Thymus (tissue), 11 donors: ENCODE measurements around the gene PRKCA. TPM values are rescaled to one million over a fixed set of nuclear protein-coding genes. Genes with fewer than 3 reads are reported as not detected.
A peak's percentile ranks its signal among the peaks of the same experiment; 100 is the strongest.

Experiments used
- DNase-seq, 9 donors: peaks; one replicate each; pipeline ENCODE4 v3.0.0-alpha.2; 2013; ENCODE audit warnings: low spot score in 9 of 9, low read depth in 6 of 9, missing footprints in 1 of 9
- H3K27ac ChIP-seq, 2 donors: one replicate each; pipeline ENCODE4 v1.5.1; 2013; ENCODE audit warnings: control low read depth in 1 of 2, low read depth in 1 of 2, low read length in 1 of 2, mild to moderate bottlenecking in 1 of 2, moderate library complexity in 1 of 2
- H3K27me3 ChIP-seq, 2 donors: one replicate each; pipeline ENCODE4 v1.5.1; 2013; ENCODE audit warnings: low read length in 1 of 2; ENCODE audit not compliant: control insufficient read depth in 2 of 2, insufficient read depth in 1 of 2
- H3K36me3 ChIP-seq, 2 donors: one replicate each; pipeline ENCODE4 v1.5.1; 2013; ENCODE audit warnings: low read length in 1 of 2, mild to moderate bottlenecking in 1 of 2, moderate library complexity in 1 of 2; ENCODE audit not compliant: control insufficient read depth in 2 of 2, insufficient read depth in 2 of 2
- H3K4me1 ChIP-seq, 2 donors: one replicate each; pipeline ENCODE4 v1.5.1; 2013; ENCODE audit warnings: low read length in 2 of 2; ENCODE audit not compliant: control insufficient read depth in 2 of 2, insufficient read depth in 2 of 2
- H3K4me3 ChIP-seq, 2 donors: one replicate each; pipeline ENCODE4 v1.5.1; 2013; ENCODE audit warnings: low read length in 2 of 2, control low read depth in 1 of 2, mild to moderate bottlenecking in 1 of 2
- H3K9me3 ChIP-seq, 2 donors: one replicate each; pipeline ENCODE4 v1.5.1; 2013; ENCODE audit warnings: low read length in 1 of 2, mild to moderate bottlenecking in 1 of 2; ENCODE audit not compliant: control insufficient read depth in 2 of 2, insufficient read depth in 1 of 2
- WGBS: extraction: QIAGEN DNeasy Blood & Tissue Kit; methylation state at CpG from one replicate; pipeline ENCODE4 v1.1.7; 2013; 5-methylcytosine and 5-hydroxymethylcytosine counted together
- polyA plus RNA-seq: library from polyadenylated mRNA; stranded (reverse); fragments of 200-250 nt; gene quantifications from one replicate; pipeline ENCODE4 v1.2.3, GENCODE V29; 2013
- total RNA-seq: library from RNA; stranded (reverse); fragments of 120-200 nt; gene quantifications from one replicate; pipeline ENCODE4 v1.2.4, GENCODE V29; 2013
- donor health status: healthy.

PRKCA gene
- total and polyA plus RNA-seq, 2 donors = 2.7 to 3.2 TPM

GRCh38 chr17:66522591-66523272 is 220.3 kb downstream of the PRKCA start:
- no peak for DNase-seq
- Histone ChIP-seq H3K36me3 (no peaks in the 10 kb centered on the region), H3K27me3 (no peaks in the 10 kb centered on the region), H3K4me3 (no peak overlapping the region), H3K27ac (no peak overlapping the region), H3K4me1 (peaks cover 0 to 5% of the 10 kb centered on the region in 2 donors), H3K9me3 (no peaks in the 10 kb centered on the region)
- WGBS = 96% methylated on average over 3 of the region's 3 CpGs

GRCh38 chr17:66523378-66524200 is 221.2 kb downstream of the PRKCA start:
- H3K36me3 ChIP-seq = no peaks in the 10 kb centered on the region
- H3K4me3 ChIP-seq = no peak overlapping the region
- 97% methylated on average over 6 of the region's 6 CpGs for WGBS
- no peak overlapping the region for H3K27ac ChIP-seq
- DNase-seq = no peak
- no peaks in the 10 kb centered on the region for H3K27me3 ChIP-seq
- peaks cover 0 to 5% of the 10 kb centered on the region in 2 donors for H3K4me1 ChIP-seq
- no peaks in the 10 kb centered on the region for H3K9me3 ChIP-seq

GRCh38 chr17:66524877-66525276 is 222.5 kb downstream of the PRKCA start:
- DNase-seq = no peak
- 92% methylated on average over 2 of the region's 2 CpGs for WGBS
- H3K27ac ChIP-seq = no peak overlapping the region
- H3K27me3 ChIP-seq = no peaks in the 10 kb centered on the region
- H3K36me3 ChIP-seq = no peaks in the 10 kb centered on the region
- H3K4me1 ChIP-seq = peaks cover 0 to 5% of the 10 kb centered on the region in 2 donors
- H3K4me3 ChIP-seq = no peak overlapping the region
- H3K9me3 ChIP-seq = no peaks in the 10 kb centered on the region

GRCh38 chr17:66525338-66525737 is 222.9 kb downstream of the PRKCA start:
- DNase-seq = no peak
- H3K4me1 ChIP-seq = peaks cover 0 to 5% of the 10 kb centered on the region in 2 donors
- no peak overlapping the region for H3K4me3 ChIP-seq
- H3K27me3 ChIP-seq = no peaks in the 10 kb centered on the region
- 98% methylated on average over 4 of the region's 4 CpGs for WGBS
- H3K36me3 ChIP-seq = no peaks in the 10 kb centered on the region
- no peaks in the 10 kb centered on the region for H3K9me3 ChIP-seq
- H3K27ac ChIP-seq = no peak overlapping the region

- no peaks in the 10 kb centered on the region for H3K36me3 ChIP-seq
These were observed 224.4 kb downstream of the PRKCA start for GRCh38 chr17:66526827-66527226.

GRCh38 chr17:66527335-66527734 is 224.9 kb downstream of the PRKCA start:
- no peaks in the 10 kb centered on the region for H3K27me3 ChIP-seq
- H3K4me3 ChIP-seq = no peak overlapping the region
- H3K9me3 ChIP-seq = no peaks in the 10 kb centered on the region
- H3K4me1 ChIP-seq = peaks cover 0 to 19% of the 10 kb centered on the region in 2 donors
- no peak for DNase-seq
- 91% methylated on average over 5 of the region's 5 CpGs for WGBS
- no peak overlapping the region for H3K27ac ChIP-seq
- no peaks in the 10 kb centered on the region for H3K36me3 ChIP-seq

More at GRCh38 chr17:66526827-66527226, 224.4 kb downstream of the PRKCA start:
- H3K27me3 ChIP-seq = no peaks in the 10 kb centered on the region
- H3K27ac ChIP-seq = no peak overlapping the region
- no peak overlapping the region for H3K4me3 ChIP-seq
- no peaks in the 10 kb centered on the region for H3K9me3 ChIP-seq
- H3K4me1 ChIP-seq = peaks cover 0 to 18% of the 10 kb centered on the region in 2 donors
- 85% methylated on average over 4 of the region's 4 CpGs for WGBS
- DNase-seq = no peak

GRCh38 chr17:66531851-66532295 is 229.5 kb downstream of the PRKCA start:
- no peak overlapping the region for H3K4me3 ChIP-seq
- no peaks in the 10 kb centered on the region for H3K27me3 ChIP-seq

GRCh38 chr17:66533572-66533971 is 231.2 kb downstream of the PRKCA start:
- WGBS = 92% methylated on average over 9 of the region's 9 CpGs

More at GRCh38 chr17:66531851-66532295, 229.5 kb downstream of the PRKCA start:
- no peaks in the 10 kb centered on the region for H3K36me3 ChIP-seq
- peaks cover 0 to 4% of the 10 kb centered on the region in 2 donors for H3K9me3 ChIP-seq
- peak overlapping the region in 1 of 2 donors; percentile 12 for H3K27ac ChIP-seq
- H3K4me1 ChIP-seq = peaks cover 0 to 46% of the 10 kb centered on the region in 2 donors
- WGBS = 96% methylated on average over 5 of the region's 5 CpGs
- DNase-seq = no peak

GRCh38 chr17:66533986-66534385 is 231.6 kb downstream of the PRKCA start:
- Histone ChIP-seq H3K27me3 (no peaks in the 10 kb centered on the region), H3K4me1 (peaks cover 0 to 51% of the 10 kb centered on the region in 2 donors), H3K36me3 (no peaks in the 10 kb centered on the region), H3K4me3 (no peak overlapping the region), H3K27ac (no peak overlapping the region), H3K9me3 (peaks cover 0 to 4% of the 10 kb centered on the region in 2 donors)
- WGBS = 85% methylated on average over 5 of the region's 5 CpGs
- no peak for DNase-seq

More at GRCh38 chr17:66533572-66533971, 231.2 kb downstream of the PRKCA start:
- no peaks in the 10 kb centered on the region for H3K36me3 ChIP-seq
- H3K27me3 ChIP-seq = no peaks in the 10 kb centered on the region
- peaks cover 0 to 4% of the 10 kb centered on the region in 2 donors for H3K9me3 ChIP-seq
- H3K27ac ChIP-seq = no peak overlapping the region
- no peak for DNase-seq
- no peak overlapping the region for H3K4me3 ChIP-seq
- peaks cover 0 to 48% of the 10 kb centered on the region in 2 donors for H3K4me1 ChIP-seq
